MG63 (cell line): Measurements from ENCODE around the gene ATP8B1. TPM values are rescaled to one million over a fixed set of nuclear protein-coding genes. Genes with fewer than 3 reads are reported as not detected.
"Not testable (repeated sequence)": the region's sequence is repeated elsewhere in the genome, so short reads cannot be mapped to it uniquely, and the experiment has no call there.

Source experiments
- DNase-seq: peaks from one replicate; pipeline ENCODE4 v3.0.0-alpha.2; 2020
- H3K27me3 ChIP-seq: fragments of 250-450 bp; sonication (Bioruptor Pico); 2 replicates; pipeline ENCODE4 v1.5.1; 2020; ENCODE audit warnings: mild to moderate bottlenecking, moderate library complexity
- H3K36me3 ChIP-seq: fragments of 250-450 bp; sonication (Bioruptor Pico); 2 replicates; pipeline ENCODE4 v1.5.1; 2020; ENCODE audit warnings: mild to moderate bottlenecking, moderate library complexity
- H3K4me3 ChIP-seq: fragments of 250-450 bp; sonication (Bioruptor Pico); 2 replicates; pipeline ENCODE4 v1.5.1; 2020; ENCODE audit warnings: mild to moderate bottlenecking, moderate library complexity
- H3K9me3 ChIP-seq: fragments of 250-450 bp; sonication (Bioruptor Pico); 2 replicates; pipeline ENCODE4 v1.5.1; 2020; ENCODE audit warnings: mild to moderate bottlenecking, moderate library complexity
- total RNA-seq: library from RNA; depleted of rRNA; stranded (reverse); fragments of >200 nt; shearing (Covaris generic); gene quantifications from 2 replicates; pipeline ENCODE4 v1.2.3, GENCODE V29; 2014; ENCODE audit warnings: low replicate concordance

The ATP8B1 gene
- total RNA-seq, 1 experiment from 2014 or later, result 61.4 TPM

DNA sequence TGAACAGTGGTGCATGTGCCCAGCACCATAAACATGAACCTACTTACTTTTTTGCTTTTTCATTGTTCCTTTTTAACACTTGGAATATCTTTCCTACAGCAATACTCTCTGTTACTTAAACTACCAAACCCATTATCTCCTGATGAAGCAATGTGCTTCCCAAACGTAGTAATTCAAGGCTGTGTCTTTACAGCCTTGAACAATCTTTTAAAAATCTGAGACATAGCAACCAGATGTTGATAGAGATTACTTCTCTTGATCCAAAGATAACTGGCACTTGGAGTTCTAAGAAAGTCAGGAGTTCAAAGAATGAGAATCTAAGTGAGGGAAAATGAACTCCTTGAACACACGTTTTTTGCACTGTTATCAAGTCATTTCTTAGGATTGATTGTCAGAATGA, 40.4 kb downstream of the ATP8B1 start:
- no peak for DNase-seq
- Histone ChIP-seq H3K36me3 (peaks cover 60% of the 10 kb centered on the region), H3K27me3 (no peaks in the 10 kb centered on the region), H3K4me3 (no peak overlapping the region), H3K9me3 (no peaks in the 10 kb centered on the region)

DNA sequence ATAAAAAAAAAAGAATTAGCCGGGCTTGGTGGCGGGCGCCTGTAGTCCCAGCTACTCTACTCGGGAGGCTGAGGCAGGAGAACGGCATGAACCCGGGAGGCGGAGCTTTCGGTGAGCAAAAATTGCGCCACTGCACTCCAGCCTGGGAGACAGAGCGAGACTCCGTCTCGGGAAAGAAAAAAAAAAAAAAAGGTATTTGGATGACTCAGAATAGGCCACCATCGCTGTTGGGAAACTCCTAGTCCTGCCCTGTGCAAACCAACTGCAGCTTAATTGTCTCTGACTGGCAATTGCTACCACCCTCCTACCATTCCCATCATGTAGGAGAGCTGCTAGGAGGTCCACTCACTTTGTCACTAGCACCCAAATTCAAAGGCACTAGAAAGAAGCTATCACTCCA, 43.5 kb downstream of the ATP8B1 start:
- Histone ChIP-seq H3K36me3 (peaks cover 55% of the 10 kb centered on the region), H3K9me3 (no peaks in the 10 kb centered on the region), H3K27me3 (no peaks in the 10 kb centered on the region), H3K4me3 (no peak overlapping the region)
- no peak for DNase-seq

DNA sequence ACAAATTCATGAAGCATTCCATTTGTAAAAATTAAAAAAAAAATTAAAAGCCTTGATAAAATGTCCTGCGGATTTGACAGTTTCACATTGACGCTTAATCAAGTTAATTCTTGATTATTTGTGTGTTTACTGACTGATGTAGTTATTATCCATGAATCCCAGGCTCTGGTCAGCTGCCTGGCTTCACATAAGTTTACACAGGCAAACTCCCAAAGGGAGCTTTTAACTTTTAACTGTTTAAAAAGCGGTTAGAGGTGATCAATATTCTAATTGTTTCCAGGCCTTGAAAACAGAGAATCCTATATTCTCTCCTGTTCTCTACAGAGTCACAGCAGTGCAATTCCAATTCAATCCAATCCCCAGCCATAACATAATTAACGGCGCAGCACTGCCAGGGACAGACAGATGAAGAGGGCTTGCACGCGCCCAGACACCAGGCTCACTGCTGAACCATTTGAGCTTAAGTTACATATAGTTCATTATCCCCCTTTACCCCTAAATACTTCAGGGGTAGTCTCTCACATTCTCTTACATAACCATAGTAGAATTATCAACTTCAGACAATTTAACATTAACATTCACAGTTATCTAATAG, 47.5 kb downstream of the ATP8B1 start:
- no peaks in the 10 kb centered on the region for H3K9me3 ChIP-seq
- no peak for DNase-seq
- peaks cover 52% of the 10 kb centered on the region for H3K36me3 ChIP-seq
- no peak overlapping the region for H3K4me3 ChIP-seq
- no peaks in the 10 kb centered on the region for H3K27me3 ChIP-seq

DNA sequence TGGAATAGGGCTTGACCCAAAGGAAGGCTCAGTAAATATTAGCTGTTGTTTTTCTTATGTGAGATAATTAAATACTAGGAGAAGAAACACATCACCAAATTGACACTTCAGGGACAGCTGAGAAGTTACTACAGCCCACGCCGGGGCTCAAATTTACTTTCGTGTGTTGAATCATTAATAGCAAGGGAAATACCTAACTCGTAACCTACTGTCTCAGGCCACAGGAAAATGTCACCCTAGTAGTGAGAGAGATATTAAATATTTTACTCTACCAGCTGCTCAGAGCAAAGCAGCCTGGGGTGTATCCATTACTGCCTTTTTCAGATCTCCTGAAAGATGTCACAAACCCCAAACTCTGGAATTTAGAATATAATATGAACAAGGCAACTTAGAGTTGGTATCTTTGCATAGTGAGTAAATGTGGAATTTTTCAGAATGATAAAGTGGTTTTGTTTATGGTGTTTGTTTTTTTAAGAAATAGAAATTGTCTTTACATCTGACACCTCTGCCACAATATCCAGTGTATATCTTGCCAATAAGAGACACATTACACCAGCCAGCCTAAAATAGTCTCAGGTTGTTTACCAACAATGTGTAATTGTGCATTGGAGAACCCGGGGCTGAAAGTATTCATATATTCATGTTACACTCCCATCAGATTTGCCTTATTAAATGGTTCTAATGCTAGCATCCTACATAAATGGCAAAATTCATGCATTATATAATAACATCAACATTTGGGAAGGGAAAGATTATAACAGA, 48.4 kb downstream of the ATP8B1 start:
- H3K27me3 ChIP-seq, result no peaks in the 10 kb centered on the region
- no peak for DNase-seq
- H3K4me3 ChIP-seq, result no peak overlapping the region
- H3K9me3 ChIP-seq, result no peaks in the 10 kb centered on the region
- H3K36me3 ChIP-seq, result peaks cover 49% of the 10 kb centered on the region

DNA sequence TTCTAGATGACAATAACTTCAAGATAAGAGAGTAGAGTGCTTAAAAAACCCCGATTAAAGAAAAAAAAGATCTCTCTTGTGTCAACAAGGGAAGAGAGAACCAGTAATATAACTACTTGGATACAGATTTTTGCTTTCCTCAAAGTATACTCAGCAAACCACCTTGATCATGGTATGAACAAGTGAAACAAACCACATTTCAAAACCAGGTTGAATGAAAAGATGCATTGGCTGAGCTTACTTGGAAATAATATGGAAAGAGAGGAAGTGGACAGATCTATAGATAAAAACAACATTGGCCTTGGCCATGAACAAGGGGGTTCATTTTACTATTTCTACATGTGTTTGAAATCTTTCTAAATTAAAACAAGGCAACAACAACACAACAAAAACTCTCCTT, 50.1 kb downstream of the ATP8B1 start:
- DNase-seq, result no peak
- Histone ChIP-seq H3K9me3 (no peaks in the 10 kb centered on the region), H3K27me3 (no peaks in the 10 kb centered on the region), H3K4me3 (no peak overlapping the region), H3K36me3 (peaks cover 48% of the 10 kb centered on the region)

DNA sequence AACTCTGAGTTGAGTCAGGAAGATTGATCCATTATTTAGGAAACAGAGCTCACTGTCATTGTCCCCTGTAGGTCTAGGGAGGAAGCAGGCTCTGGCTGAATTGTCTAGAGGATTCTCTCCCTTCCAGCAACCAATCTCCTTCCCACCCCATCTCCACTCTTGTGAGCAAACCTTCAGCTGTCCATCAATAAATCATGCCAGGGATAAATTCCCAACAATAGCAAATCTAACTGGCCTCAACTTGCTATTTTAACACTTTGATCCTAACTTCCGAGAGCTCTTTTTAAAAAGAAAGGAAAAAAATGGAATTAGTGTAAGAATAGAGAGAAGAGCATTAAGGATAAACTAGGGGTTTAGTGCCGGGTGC, 53.5 kb downstream of the ATP8B1 start:
- no peaks in the 10 kb centered on the region for H3K27me3 ChIP-seq
- H3K36me3 ChIP-seq, result peaks cover 48% of the 10 kb centered on the region
- no peak overlapping the region for H3K4me3 ChIP-seq
- no peak for DNase-seq
- H3K9me3 ChIP-seq, result no peaks in the 10 kb centered on the region

DNA sequence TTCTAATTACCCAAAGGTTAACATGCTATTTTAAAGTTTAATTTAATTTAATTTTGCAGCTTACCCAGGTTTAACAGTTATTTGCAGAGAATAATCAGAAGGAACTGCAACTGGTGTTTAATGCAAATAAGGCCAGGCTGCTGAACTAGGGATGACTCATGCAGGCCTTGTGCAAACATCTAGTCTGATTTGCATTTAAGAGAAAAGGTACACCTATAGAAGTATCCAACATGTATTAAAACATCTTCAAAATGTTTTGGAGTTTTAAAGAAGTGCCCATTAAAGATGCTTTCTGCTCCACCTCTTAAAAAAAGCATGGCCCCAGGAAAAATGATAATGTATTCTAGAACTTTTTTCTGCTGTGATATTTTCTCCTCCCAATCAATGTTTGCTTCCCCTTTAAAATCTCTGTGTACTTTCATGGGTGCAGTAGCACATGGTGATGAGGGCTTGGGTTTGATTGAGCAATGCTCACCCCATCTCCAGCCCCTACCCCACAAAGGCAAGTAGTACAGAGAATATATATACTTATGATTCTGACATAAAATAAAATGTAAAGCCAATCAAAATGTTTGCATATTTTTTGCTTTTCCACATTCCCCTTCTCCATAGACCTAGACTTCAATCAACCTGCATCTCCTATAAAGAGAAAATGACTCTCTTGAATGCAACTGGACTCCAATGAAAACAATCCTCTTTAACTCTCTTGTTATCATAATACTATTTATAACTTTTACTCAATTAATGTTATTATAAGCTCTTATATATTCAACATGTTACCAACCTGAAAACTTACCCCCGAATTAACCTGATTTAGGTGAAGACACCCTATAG, 54.1 kb downstream of the ATP8B1 start:
- H3K27me3 ChIP-seq, result no peaks in the 10 kb centered on the region
- no peak overlapping the region for H3K4me3 ChIP-seq
- peaks cover 47% of the 10 kb centered on the region for H3K36me3 ChIP-seq
- no peaks in the 10 kb centered on the region for H3K9me3 ChIP-seq
- no peak for DNase-seq

DNA sequence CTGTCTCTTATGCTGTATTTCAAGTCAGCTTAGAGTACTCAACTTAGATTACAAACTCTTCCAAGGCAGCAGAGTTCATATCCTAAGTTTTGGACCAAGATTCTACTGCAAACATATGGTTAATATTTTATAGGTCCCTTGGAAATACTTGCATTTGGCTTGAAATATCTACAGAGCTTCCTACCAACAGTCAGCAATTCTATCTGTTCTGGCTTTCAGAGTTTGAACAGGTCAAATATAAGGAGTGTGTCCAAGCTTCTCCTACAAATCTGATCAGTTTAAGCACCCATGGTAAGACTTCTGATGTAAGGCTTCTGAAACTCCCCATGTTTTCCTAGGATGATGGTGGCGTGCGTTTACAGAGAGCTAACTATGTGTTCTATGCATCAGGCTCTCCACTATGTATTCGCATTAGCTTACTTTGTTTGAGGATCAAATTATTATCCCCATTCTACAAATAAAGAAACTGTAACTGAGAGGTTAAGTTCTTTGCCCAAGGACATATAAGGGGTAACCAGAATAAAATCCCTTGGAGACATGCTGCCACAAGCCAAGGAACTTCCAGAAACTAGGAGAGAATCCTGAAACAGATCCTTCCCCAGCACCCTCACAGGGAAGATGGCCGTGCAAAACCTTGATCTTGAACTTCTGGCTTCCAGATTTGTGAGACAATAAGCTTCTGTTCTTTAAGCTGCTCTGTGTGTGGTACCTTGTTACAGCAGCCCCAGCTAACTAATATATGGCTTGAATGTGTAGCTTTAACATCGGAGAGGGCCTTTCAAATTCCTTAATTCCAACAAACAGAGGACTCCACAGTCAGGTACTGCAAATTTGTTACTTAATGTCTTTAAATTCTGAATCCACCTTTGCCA, 55.1 kb downstream of the ATP8B1 start:
- Histone ChIP-seq H3K4me3 (no peak overlapping the region), H3K36me3 (peaks cover 50% of the 10 kb centered on the region), H3K9me3 (no peaks in the 10 kb centered on the region), H3K27me3 (no peaks in the 10 kb centered on the region)
- DNase-seq, result no peak

DNA sequence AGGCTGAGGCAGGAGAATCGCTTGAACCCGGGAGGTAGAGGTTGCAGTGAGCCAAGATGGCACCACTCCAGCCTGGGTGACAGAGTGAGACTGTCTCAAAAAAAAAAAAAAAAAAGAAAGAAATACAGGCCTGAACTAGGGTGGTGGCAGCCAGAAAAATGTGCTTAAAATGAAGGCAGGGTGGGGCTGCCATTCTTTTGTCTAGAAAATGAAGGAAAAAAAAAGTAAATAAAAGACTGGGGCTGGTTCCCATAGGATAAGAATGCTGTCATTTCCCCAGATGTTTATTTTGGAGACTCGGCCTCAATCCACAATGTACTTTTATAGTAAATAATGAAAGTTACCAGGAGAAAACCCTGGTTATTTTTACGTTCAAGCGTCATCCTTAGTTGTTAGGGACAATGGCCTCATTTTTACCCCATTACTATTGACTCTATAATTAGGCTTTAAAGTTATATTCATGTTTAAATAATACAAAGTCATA, 58.9 kb downstream of the ATP8B1 start:
- H3K4me3 ChIP-seq, result no peak overlapping the region
- H3K36me3 ChIP-seq, result peaks cover 61% of the 10 kb centered on the region
- peaks cover 4% of the 10 kb centered on the region; the same call in 1 of the 2 replicates for H3K9me3 ChIP-seq
- no peaks in the 10 kb centered on the region for H3K27me3 ChIP-seq
- no peak for DNase-seq

DNA sequence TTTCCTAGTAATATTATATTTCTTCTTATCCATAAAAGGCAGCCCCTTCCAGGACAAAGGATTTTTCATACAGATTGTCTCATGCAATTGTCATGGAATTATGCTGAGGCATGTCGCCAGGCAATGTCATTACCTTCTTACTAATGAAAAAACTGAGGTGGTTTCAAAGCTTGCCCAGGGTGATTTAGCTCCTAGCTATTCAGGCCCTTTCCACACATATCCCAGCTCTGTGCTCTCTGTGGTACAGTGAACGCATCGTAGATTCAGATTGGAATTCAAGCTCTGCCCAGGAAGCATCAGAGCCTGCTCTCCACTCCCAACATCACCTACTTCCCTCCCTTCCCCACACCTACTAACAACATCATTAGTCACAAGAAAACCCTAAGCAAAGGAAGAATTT, 60.1 kb downstream of the ATP8B1 start:
- Histone ChIP-seq H3K4me3 (no peak overlapping the region), H3K27me3 (no peaks in the 10 kb centered on the region)
- peak; percentile 45 for DNase-seq

DNA sequence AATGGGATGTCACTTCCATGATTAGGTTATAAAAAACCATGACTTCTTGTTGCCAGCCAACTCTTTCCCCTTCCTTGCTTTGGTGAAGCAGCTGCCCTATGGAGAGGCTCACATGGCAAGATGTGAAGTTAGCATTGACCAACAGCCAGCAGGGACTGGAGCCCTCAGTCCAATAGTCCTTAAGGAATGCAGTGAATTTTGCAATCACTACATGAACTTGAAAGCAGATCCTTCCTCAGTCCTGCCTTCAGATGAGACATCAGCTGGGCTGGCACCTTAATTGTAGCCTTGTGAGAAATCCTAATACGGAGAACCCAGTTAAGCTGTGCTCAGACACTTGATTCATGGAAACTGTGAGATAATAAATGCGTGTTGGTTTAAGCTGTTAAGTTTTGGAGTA, 61.8 kb downstream of the ATP8B1 start:
- H3K9me3 ChIP-seq, result peaks cover 4% of the 10 kb centered on the region; the same call in 1 of the 2 replicates
- no peak overlapping the region for H3K4me3 ChIP-seq
- DNase-seq, result no peak
- H3K27me3 ChIP-seq, result no peaks in the 10 kb centered on the region
- peaks cover 50% of the 10 kb centered on the region for H3K36me3 ChIP-seq

More for the DNA sequence above, 60.1 kb downstream of the ATP8B1 start:
- peaks cover 4% of the 10 kb centered on the region; the same call in 1 of the 2 replicates for H3K9me3 ChIP-seq
- peaks cover 62% of the 10 kb centered on the region for H3K36me3 ChIP-seq

DNA sequence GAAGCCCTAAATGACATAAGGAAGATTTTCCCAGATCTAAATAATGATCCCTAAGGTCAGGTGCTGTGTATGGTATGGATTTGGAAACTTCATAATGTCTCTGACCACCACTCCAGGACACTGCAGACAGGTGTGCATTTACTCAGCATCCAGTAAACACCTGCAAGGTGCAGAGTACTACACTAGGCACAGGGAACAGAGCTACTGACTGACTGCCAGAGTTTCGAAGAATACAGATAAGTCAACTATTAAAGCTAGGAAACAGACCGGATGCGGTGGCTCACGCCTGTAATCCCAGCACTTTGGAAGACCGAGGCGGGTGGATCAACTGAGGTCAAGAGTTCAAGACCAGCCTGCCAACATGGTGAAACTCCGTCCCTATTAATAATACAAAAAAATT, 65.0 kb downstream of the ATP8B1 start:
- Histone ChIP-seq H3K4me3 (no peak overlapping the region), H3K27me3 (no peaks in the 10 kb centered on the region), H3K36me3 (peaks cover 36% of the 10 kb centered on the region), H3K9me3 (peaks cover 4% of the 10 kb centered on the region; the same call in 1 of the 2 replicates)
- DNase-seq, result no peak

DNA sequence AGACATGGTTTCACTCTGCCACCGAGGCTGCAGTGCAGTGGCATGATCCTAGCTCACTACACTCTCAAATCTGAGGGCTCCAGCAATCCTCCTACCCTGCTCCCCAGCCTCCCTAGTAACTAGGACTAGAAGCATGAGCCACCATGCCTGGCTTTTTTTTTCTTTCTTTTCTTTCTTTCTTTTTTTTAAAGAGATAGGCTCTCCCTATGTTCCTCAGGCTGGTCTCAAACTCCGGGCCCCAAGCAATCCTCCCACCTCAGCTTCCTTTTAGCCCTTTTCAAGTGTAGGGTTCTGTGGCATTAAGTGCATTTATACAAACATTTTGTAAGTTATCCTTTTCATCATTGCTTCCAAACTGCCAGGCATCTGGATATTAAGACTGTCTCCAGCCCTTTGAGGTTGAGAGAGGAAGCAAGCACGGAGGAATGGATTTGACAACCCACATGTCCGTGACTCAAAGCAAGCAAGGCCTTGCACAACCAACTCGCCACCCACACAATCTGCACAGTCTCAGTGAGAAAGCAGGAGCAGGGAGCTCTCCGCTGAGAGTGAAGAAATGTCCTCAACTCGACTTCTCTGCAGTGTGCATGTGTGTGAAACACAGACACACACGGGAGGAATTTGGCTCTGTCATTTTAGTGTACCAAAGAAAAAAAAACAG, 65.6 kb downstream of the ATP8B1 start:
- Histone ChIP-seq H3K4me3 (no peak overlapping the region), H3K9me3 (peaks cover 4% of the 10 kb centered on the region; the same call in 1 of the 2 replicates), H3K36me3 (peaks cover 33% of the 10 kb centered on the region), H3K27me3 (no peaks in the 10 kb centered on the region)
- peak; percentile 65 for DNase-seq

DNA sequence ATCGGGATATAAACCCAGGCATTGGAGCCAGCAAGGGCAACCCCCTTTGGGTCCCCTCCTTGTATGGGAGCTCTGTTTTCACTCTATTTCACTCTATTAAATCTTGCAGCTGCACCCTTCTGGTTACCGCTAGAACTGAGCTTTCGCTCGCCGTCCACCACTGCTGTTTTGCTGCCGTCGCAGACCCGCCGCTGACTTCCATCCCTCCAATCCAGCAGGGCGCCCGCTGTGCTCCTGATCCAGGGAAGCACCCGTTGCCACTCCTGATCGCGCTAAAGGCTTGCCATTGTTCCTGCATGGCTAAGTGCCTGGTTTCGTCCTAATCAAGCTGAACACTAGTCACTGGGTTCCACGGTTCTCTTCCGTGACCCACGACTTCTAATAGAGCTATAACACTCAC, 68.1 kb downstream of the ATP8B1 start:
- H3K4me3 ChIP-seq, H3K9me3 ChIP-seq, DNase-seq, H3K27me3 ChIP-seq: not testable (repeated sequence)
- peaks cover 25% of the 10 kb centered on the region for H3K36me3 ChIP-seq

DNA sequence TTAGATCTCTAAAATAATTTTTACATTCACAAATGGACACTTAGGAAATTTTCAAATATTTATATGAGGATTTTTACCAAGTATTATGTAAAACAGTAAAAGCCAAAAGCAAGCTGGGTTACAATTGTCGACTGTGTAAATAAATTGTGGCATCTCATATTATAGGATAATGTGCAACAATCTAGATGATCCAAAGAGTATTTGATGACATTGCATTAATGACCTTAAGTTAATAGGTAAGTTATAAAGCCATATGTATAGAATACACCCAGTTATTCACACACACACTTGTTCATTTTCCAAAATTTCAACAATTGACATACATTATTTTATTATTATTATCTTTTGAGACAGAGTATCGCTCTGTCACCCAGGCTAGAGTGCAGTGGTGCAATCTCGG, 69.3 kb downstream of the ATP8B1 start:
- DNase-seq, result no peak
- H3K27me3 ChIP-seq, result no peaks in the 10 kb centered on the region
- H3K4me3 ChIP-seq, result no peak overlapping the region
- H3K9me3 ChIP-seq, result no peaks in the 10 kb centered on the region
- H3K36me3 ChIP-seq, result peaks cover 24% of the 10 kb centered on the region

DNA sequence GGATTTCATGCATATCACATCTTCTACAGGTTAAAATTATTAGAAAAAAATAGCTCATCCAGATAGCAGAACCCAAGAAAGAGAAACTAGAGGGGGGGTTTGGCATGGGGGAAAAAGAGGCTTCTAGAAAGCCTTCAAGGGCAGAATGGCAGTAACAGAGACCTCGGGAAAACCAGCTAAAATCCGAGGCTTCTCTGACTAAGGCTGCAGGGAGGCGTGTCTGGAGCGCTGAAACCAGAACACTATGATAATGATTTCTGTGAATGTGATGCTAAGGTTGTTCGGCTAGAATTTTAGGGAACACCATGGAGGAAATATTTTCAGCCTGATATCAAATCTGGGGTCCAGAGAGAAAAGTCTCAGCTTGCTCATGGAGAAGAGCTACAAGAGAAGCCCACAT, 73.0 kb downstream of the ATP8B1 start:
- H3K27me3 ChIP-seq, result no peaks in the 10 kb centered on the region
- H3K9me3 ChIP-seq, result peaks cover 8% of the 10 kb centered on the region
- peaks cover 57% of the 10 kb centered on the region for H3K36me3 ChIP-seq
- DNase-seq, result no peak
- H3K4me3 ChIP-seq, result no peak overlapping the region
